DND-41 (cell line): ENCODE results near the gene SEC61A1.

Experiments
- CTCF ChIP-seq: IDR thresholded peaks from 2 replicates; pipeline ENCODE4 v1.5.1; 2012; ENCODE audit warnings: borderline replicate concordance, low read length, moderate library complexity, mild to moderate bottlenecking; ENCODE audit not compliant: poor library complexity, severe bottlenecking; ENCODE audit errors: extremely low read depth
- EZH2 ChIP-seq: IDR thresholded peaks from 3 replicates; pipeline ENCODE4 v1.6.1; 2012; ENCODE audit warnings: borderline replicate concordance, low read depth, mild to moderate bottlenecking, moderate library complexity, low read length, inconsistent platforms; ENCODE audit not compliant: severe bottlenecking

GRCh38 chr3:128107834-128108233 lies 55.6 kb downstream of the SEC61A1 start:
- TF ChIP-seq CTCF (no peak), EZH2 (no peak)
